PC-9 (cell line): ENCODE data around the gene KIF7. TPM values are rescaled to one million over a fixed set of nuclear protein-coding genes. Genes with fewer than 3 reads are reported as not detected.

Source experiments
- BruUV-seq: library from RNA; stranded (reverse); fragments of 400-500 nt; replicated peaks from 2 replicates; lab custom pipeline; 2021; lab: Mats Ljungman, UMichigan
- CTCF ChIA-PET: fragments of 300-600 bp; sonication (Branson Sonifier 250); formaldehyde crosslinking; loops from one replicate; lab custom pipeline; 2022; ENCODE audit warnings: antibody characterized with exemption; lab: Charles Lee
- POLR2A ChIA-PET: fragments of 300-600 bp; sonication (Branson Sonifier 250); formaldehyde crosslinking; loops from one replicate; lab custom pipeline; 2022; ENCODE audit warnings: antibody characterized with exemption; ENCODE audit not compliant: unreplicated experiment; lab: Charles Lee
- DNase-seq, 2 experiments: peaks; one replicate each; pipeline versions ENCODE4 v3.0.0 to v3.0.0-alpha.2; 2015 to 2022; ENCODE audit warnings: mixed read lengths in 1 of 2
- H2AFZ ChIP-seq: fragments of 200-600 bp; sonication (generic); 2 replicates; pipeline ENCODE4 v1.8.1; 2017; ENCODE audit warnings: antibody characterized with exemption
- H3F3A ChIP-seq: fragments of 200-600 bp; sonication (generic); 2 replicates; pipeline ENCODE4 v1.8.1; 2017; ENCODE audit warnings: antibody characterized with exemption, mild to moderate bottlenecking, low read depth; ENCODE audit not compliant: insufficient read depth
- H3K27ac ChIP-seq: fragments of 200-600 bp; sonication (generic); 2 replicates; pipeline ENCODE4 v1.6.1; 2016; ENCODE audit warnings: mixed run types
- H3K27me3 ChIP-seq: fragments of 200-600 bp; sonication (generic); 2 replicates; pipeline ENCODE4 v1.6.1; 2016; ENCODE audit warnings: low read depth, mixed run types; ENCODE audit not compliant: insufficient read depth
- H3K36me3 ChIP-seq: fragments of 200-600 bp; sonication (generic); 2 replicates; pipeline ENCODE4 v1.6.1; 2016; ENCODE audit warnings: low read depth, mixed run types
- H3K4me1 ChIP-seq: fragments of 200-600 bp; sonication (generic); replicated peaks from 2 replicates; pipeline ENCODE4 v1.6.1; 2016; ENCODE audit warnings: mixed run types; ENCODE audit not compliant: insufficient read depth
- H3K4me2 ChIP-seq: fragments of 200-600 bp; sonication (generic); 2 replicates; pipeline ENCODE4 v1.6.1; 2017; ENCODE audit warnings: mixed run types
- H3K4me3 ChIP-seq: fragments of 200-600 bp; sonication (generic); 2 replicates; pipeline ENCODE4 v1.6.1; 2016; ENCODE audit warnings: mixed run types
- H3K79me2 ChIP-seq: fragments of 200-600 bp; sonication (generic); 2 replicates; pipeline ENCODE4 v1.6.1; 2017; ENCODE audit warnings: low read depth, mixed run types
- H3K9me2 ChIP-seq: fragments of 200-600 bp; sonication (generic); 2 replicates; pipeline ENCODE4 v1.8.1; 2017; ENCODE audit warnings: mild to moderate bottlenecking; ENCODE audit not compliant: insufficient read depth
- H3K9me3 ChIP-seq: fragments of 200-600 bp; sonication (generic); 2 replicates; pipeline ENCODE4 v1.8.1; 2016; ENCODE audit warnings: low read depth; ENCODE audit not compliant: insufficient read depth
- H4K20me1 ChIP-seq: fragments of 200-600 bp; sonication (generic); 2 replicates; pipeline ENCODE4 v1.8.1; 2017; ENCODE audit not compliant: insufficient read depth
- CTCF ChIP-seq: fragments of 200-600 bp; sonication (generic); conservative IDR thresholded peaks from 2 replicates; pipeline ENCODE4 v1.6.1; 2017; ENCODE audit warnings: mixed run types, antibody characterized with exemption, mild to moderate bottlenecking, moderate library complexity
- EZH2 ChIP-seq: fragments of 200-600 bp; sonication (generic); IDR thresholded peaks from 2 replicates; pipeline ENCODE4 v1.8.0; 2017; ENCODE audit warnings: antibody characterized with exemption, low read depth
- intact Hi-C: fragments of 100-400 bp; cut with micrococcal nuclease; formaldehyde crosslinking; loops from one replicate; pipeline ENCODE4 v1.10.0; 2022; ENCODE audit not compliant: unreplicated experiment
- total RNA-seq: library from RNA; stranded (reverse); gene quantifications from 2 replicates; pipeline ENCODE4 v1.2.3, GENCODE V29; 2021

Gene KIF7
- total RNA-seq, 1 experiment from 2014 or later: 13.3 TPM

- no TSS peak for BruUV-seq
- Histone ChIP-seq H3F3A (0 out of 2 replicates have a peak, but pooled peaks cover 9% of the 10 kb centered on the region), H3K4me3 (no peak overlapping the region), H3K27me3 (no peaks in the 10 kb centered on the region), H3K36me3 (peaks cover 26% of the 10 kb centered on the region), H3K9me2 (no peaks in the 10 kb centered on the region), H3K27ac (no peak overlapping the region), H2AFZ (no peak overlapping the region), H3K4me1 (no peaks in the 10 kb centered on the region), H3K9me3 (no peaks in the 10 kb centered on the region), H3K4me2 (no peak overlapping the region), H4K20me1 (no peaks in the 10 kb centered on the region), H3K79me2 (no peaks in the 10 kb centered on the region)
- intact Hi-C loops: no loop called here
- POLR2A ChIA-PET: no interaction called here
- no peak for TF ChIP-seq CTCF
- TF ChIP-seq EZH2: no peak
- CTCF ChIA-PET: no interaction called here
- no peak for DNase-seq
These were observed 29.6 kb downstream of the KIF7 start for GRCh38 chr15:89625716-89626115.

GRCh38 chr15:89623165-89623564 lies 32.1 kb downstream of the KIF7 start:
- DNase-seq: no peak
- no peak overlapping the region for H3K27ac ChIP-seq
- H3K9me3 ChIP-seq: no peaks in the 10 kb centered on the region
- H3K4me1 ChIP-seq: no peaks in the 10 kb centered on the region
- no peaks in the 10 kb centered on the region for H3K9me2 ChIP-seq
- ChIA-PET POLR2A (no interaction called here), CTCF (no interaction called here)
- H3K4me2 ChIP-seq: no peak overlapping the region
- no peak overlapping the region for H3K4me3 ChIP-seq
- H2AFZ ChIP-seq: no peak overlapping the region
- no peaks in the 10 kb centered on the region for H3K27me3 ChIP-seq
- H3F3A ChIP-seq: 0 out of 2 replicates have a peak, but pooled peaks cover 9% of the 10 kb centered on the region
- no peak for TF ChIP-seq EZH2
- no peak for TF ChIP-seq CTCF
- intact Hi-C loops: no loop called here
- H3K79me2 ChIP-seq: no peaks in the 10 kb centered on the region
- H3K36me3 ChIP-seq: peaks cover 27% of the 10 kb centered on the region; the same call in 1 of the 2 replicates
- no peaks in the 10 kb centered on the region for H4K20me1 ChIP-seq
- no TSS peak for BruUV-seq

GRCh38 chr15:89621547-89621946 lies 33.7 kb downstream of the KIF7 start:
- intact Hi-C loops: no loop called here
- no peaks in the 10 kb centered on the region for H3K9me2 ChIP-seq
- 0 out of 2 replicates have a peak, but pooled peaks cover 15% of the 10 kb centered on the region for H3K36me3 ChIP-seq
- no peaks in the 10 kb centered on the region for H3K9me3 ChIP-seq
- H3K79me2 ChIP-seq: no peaks in the 10 kb centered on the region
- H4K20me1 ChIP-seq: no peaks in the 10 kb centered on the region
- no TSS peak for BruUV-seq
- ChIA-PET POLR2A (interaction anchor here (0.6 kb wide), 1 partner anchor 1136 kb away, joined by 3 read pairs; no protein-coding TSS in a partner anchor), CTCF (interaction anchor here (0.6 kb wide), 1 partner anchor 466 kb away, joined by 3 read pairs; no protein-coding TSS in a partner anchor)
- H3F3A ChIP-seq: 0 out of 2 replicates have a peak, but pooled peaks cover under 1% of the 10 kb centered on the region
- no peak overlapping the region for H3K4me2 ChIP-seq
- H3K4me1 ChIP-seq: no peaks in the 10 kb centered on the region
- TF ChIP-seq CTCF: no peak
- TF ChIP-seq EZH2: no peak
- DNase-seq: no peak
- H3K27me3 ChIP-seq: no peaks in the 10 kb centered on the region
- H3K4me3 ChIP-seq: no peak overlapping the region
- H2AFZ ChIP-seq: no peak overlapping the region
- no peak overlapping the region for H3K27ac ChIP-seq
